HG03439 (cell line): ENCODE data around the gene SARDH.

Experiments
- ATAC-seq: cut with Tn5 transposase; IDR thresholded peaks from one replicate; pipeline ENCODE4 v1.9.1; 2021; ENCODE audit warnings: mild to moderate bottlenecking, moderate library complexity; ENCODE audit not compliant: unreplicated experiment

SARDH gene

GRCh38 chr9:133653638-133654037, 84.5 kb downstream of the SARDH start:
- ATAC-seq: no peak

- ATAC-seq: no peak
These were observed 88.1 kb downstream of the SARDH start for GRCh38 chr9:133650026-133650425.

GRCh38 chr9:133649194-133649593, 89.0 kb downstream of the SARDH start:
- no peak for ATAC-seq

GRCh38 chr9:133647765-133648469, 90.2 kb downstream of the SARDH start:
- no peak for ATAC-seq

- no peak for ATAC-seq
These were observed 91.0 kb downstream of the SARDH start for GRCh38 chr9:133647148-133647547.

GRCh38 chr9:133645021-133645765, 93.0 kb downstream of the SARDH start:
- ATAC-seq: no peak

GRCh38 chr9:133643978-133644760, 94.0 kb downstream of the SARDH start:
- ATAC-seq: no peak

GRCh38 chr9:133643362-133643755, 94.8 kb downstream of the SARDH start:
- ATAC-seq: no peak

- ATAC-seq: no peak
These were observed 95.3 kb downstream of the SARDH start for GRCh38 chr9:133642708-133643361.

GRCh38 chr9:133641861-133642595, 96.1 kb downstream of the SARDH start:
- ATAC-seq: no peak

- ATAC-seq: no peak
These were observed 96.8 kb downstream of the SARDH start for GRCh38 chr9:133641396-133641655.

- ATAC-seq: no peak
These were observed 97.4 kb downstream of the SARDH start for GRCh38 chr9:133640580-133641395.

- no peak for ATAC-seq
These were observed 98.0 kb downstream of the SARDH start for GRCh38 chr9:133640160-133640559.

GRCh38 chr9:133639613-133640012, 98.5 kb downstream of the SARDH start:
- ATAC-seq: no peak

GRCh38 chr9:133638711-133639110, 99.4 kb downstream of the SARDH start:
- ATAC-seq: no peak

- no peak for ATAC-seq
These were observed 100.1 kb downstream of the SARDH start for GRCh38 chr9:133638076-133638475.

GRCh38 chr9:133637451-133638055, 100.6 kb downstream of the SARDH start:
- no peak for ATAC-seq

GRCh38 chr9:133636902-133637301, 101.2 kb downstream of the SARDH start:
- ATAC-seq: no peak
